NCI-H524 (cell line): ENCODE results near the gene USH2A.

Experiments
- DNase-seq, 2 experiments: peaks; one replicate each; lab custom pipeline; 2025; lab: John Stamatoyannopoulos, UW

The USH2A gene

DNA sequence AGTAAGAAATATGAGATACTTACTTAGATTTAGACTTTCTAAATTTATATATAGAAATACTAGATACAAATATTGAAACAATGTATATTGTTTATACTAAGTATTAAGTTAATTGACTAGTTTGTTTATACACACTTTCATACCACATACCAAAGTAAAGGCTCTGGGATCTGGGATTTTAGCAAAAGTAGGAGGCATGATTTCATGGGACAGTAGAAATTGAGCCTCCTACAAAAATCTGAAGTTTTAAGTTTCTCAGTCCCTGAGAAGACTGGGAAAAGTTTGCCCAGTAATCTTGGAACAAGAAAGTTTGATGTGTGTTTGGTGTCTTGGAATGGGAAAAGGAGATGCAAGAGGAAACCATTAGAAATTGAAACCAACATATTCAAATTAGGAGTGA lies 825.3 kb downstream of the USH2A start:
- DNase-seq, result no peak

DNA sequence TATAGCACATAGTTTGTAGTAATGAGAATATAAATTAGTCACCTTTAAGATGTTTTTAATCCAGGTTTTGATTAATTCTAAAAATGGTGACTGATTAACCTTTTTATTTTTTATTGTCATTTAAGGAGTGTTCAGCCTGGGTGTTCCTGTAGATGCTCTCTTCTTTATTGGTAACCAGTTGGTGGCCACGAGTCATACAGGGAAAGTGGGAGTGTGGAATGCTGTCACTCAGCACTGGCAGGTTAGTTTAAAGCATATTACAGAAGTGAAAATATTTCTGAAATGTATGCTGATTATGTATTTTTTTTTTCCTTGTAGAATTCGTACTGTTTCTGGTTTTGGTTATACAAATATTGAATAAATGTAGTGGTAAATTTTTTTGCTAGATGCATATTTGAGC lies 828.0 kb downstream of the USH2A start:
- no peak for DNase-seq

GRCh38 chr1:215594640-215595039 lies 828.6 kb downstream of the USH2A start:
- DNase-seq, result no peak

DNA sequence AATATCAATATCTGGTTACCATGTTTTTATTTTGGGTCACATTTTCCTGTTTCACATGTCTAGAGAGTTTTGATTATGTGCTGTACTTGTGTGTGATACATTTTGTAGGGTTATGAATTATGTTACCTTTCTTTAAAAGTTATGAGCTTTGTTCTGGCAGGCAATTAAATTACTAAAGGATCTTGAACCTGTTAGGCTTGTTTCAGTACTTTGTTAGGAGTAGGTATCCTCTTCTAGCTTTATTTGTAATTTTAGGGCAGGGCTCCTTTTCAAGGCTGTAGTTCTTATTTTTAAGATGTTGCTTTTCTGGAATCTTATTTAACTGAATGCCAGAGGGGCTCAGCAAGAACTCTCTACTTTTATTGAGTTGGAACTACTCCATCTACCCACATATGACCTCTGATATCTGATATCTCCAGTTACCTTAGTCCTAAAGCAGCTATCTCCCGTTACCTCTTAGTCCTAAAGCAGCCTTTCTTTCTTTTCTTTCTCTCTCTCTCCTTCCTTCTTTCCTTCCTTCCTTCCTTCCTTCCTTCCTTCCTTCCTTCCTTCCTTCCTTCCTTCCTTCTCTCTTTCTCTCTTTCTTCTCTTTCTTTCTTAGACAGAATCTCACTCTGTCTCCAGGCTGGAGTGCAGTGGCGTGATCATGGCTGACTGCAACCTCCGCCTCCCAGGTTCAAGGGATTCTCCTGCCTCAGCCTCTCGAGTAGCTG lies 832.3 kb downstream of the USH2A start:
- DNase-seq, result no peak

- no peak for DNase-seq
Measured at GRCh38 chr1:215589650-215590435, 833.4 kb downstream of the USH2A start.

- DNase-seq, result no peak
Measured at GRCh38 chr1:215584389-215584788, 838.9 kb downstream of the USH2A start.

DNA sequence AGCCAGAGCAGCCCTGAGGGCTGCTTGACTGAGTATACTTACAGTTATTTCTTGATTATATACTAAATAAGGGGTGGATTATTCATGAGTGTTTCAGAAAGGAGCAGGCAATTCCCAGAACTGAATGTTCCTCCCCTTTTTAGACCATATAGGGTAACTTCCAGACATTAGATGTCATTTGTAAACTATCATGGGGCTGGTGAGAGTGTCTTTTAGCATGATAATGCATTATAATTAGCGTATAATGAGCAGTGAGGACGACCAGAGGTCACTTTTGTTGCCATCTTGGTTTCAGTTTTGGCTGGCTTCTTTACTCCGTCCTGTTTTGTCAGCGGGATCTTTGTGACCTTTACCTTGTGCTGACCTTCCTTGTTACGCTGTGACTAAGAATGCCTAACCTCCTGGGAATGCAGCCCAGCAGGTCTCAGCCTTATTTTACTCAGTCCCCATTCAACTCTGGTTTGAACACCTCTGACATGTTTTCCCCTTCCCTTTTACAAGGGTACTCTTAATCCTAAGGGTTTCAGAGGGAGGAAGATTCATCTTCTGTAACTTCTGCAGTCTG lies 840.0 kb downstream of the USH2A start:
- no peak for DNase-seq

DNA sequence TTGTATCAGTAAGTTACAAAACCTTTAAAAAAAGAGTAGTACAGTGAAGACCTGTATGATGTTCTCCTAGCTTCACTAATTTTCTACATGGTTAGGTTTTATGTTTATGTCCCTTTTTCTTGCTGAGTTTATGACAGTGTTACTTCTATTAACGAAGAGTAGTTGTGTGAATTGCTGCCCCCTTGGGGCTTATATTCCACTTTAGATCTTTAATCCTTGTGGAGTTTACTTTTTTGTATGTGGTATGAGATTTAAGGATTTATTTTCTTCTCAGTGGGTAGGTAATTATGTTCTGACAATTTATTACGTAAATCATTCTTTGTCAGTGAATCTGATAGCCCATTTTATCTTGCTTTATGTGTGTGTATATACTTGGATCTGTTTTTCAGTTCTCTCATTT lies 841.4 kb downstream of the USH2A start:
- DNase-seq, result peak in 1 of 2 experiments; percentile 16
